HG03520 (cell line): ENCODE results near the gene SIT1.
A peak's percentile ranks its signal among the peaks of the same experiment; 100 is the strongest.

Experiments
- ATAC-seq: cut with Tn5 transposase; IDR thresholded peaks from one replicate; pipeline ENCODE4 v1.9.1; 2021; ENCODE audit warnings: mild to moderate bottlenecking, moderate library complexity; ENCODE audit not compliant: unreplicated experiment

The SIT1 gene, protein sequence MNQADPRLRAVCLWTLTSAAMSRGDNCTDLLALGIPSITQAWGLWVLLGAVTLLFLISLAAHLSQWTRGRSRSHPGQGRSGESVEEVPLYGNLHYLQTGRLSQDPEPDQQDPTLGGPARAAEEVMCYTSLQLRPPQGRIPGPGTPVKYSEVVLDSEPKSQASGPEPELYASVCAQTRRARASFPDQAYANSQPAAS

DNA sequence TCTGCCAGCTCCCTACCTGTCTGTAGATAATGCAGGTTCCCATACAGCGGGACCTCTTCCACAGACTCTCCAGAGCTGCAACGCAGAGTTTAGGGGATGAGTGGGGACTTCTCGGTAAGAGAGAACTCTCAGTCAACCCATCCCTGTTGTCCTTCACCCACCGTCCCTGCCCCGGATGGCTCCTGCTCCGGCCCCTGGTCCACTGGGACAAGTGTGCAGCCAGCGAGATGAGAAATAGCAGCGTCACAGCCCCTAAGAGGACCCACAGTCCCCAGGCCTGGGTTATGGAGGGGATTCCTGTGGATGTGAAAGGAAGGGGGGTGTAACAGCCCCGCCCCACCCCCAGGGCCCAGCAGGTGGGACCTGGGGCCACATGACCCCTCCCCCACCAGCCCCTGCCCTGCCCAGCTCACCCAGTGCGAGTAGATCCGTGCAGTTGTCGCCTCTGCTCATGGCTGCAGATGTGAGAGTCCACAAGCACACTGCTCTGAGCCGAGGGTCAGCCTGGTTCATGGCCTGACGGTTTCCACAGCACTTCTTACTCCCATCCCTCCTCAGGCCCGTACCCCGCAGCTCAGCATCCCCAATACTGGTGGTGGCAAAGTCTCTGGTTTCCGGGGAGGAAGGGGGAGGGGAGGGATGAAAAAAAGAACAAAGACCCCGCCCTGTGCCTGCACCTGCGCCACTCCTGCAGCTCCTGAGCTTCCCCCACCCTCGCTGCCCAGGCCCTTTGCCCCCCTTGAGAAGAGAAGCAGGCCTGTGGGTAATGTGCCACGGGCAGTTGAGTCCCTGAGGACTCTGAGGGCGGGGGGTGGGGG lies at the start of gene SIT1:
SIT1 (minus strand) TSS at position 591 of the 818 bp plus-strand sequence; CDS start at position 513, 78 bp downstream.
- no peak for ATAC-seq

DNA sequence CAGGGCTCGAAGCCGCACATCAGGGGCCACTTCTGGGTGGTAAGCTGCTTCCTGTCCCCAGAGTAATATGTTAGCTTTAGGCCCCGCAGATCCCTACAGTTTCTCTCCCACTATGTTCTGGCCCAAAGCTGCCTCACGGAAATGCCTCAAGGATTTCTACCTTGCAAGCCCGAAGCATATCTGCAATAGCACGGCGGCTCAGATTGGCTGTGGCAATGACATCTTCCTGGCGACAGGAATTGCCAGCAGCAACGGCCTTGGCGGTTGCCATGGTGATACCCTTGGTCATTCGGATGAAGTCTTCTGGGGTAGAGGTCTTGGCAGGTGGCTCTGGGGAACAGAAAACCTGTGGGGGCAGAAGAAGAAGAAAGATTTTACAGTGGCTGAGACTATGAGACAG lies 49.3 kb upstream of the SIT1 start:
- ATAC-seq: no peak

DNA sequence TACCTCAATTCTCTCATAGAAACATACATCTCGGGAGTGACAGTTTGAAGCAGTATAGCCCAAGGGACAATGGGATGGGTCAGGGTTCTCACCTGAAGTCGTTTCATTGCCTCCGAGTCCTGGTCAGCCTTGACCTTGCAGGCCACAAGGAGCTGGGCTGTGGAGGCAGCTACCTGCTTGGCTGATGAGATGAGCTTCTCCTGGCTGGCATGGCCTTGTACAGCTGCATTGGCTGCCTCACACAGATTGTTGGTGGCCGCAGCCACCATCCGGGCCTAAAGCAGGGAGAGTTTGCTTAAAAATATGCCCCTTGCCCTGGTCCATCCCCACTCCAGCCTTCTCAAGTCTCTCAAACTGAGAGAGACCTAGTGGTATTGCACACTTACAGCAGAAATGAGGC lies 47.5 kb upstream of the SIT1 start:
- no peak for ATAC-seq

DNA sequence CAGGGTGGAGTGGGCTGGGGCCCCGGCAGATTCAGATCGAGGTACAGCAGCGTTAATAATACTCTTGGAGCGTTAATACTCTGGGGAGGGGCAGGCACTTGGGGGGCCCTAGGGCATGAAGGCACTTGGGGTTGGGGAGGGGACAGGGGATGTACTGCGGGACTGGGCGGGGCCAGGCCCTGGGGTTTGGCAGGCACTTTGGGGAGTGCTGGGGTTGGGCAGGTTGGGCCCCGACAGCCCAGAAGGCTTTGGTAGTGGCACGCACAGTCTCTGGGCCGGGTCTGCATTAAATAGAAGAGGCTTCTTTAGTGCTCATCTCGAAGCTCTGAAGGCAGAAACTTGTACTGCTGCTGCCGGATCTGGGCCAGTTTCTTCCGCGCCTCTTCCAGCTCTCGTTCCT lies 46.8 kb upstream of the SIT1 start:
- ATAC-seq: no peak

DNA sequence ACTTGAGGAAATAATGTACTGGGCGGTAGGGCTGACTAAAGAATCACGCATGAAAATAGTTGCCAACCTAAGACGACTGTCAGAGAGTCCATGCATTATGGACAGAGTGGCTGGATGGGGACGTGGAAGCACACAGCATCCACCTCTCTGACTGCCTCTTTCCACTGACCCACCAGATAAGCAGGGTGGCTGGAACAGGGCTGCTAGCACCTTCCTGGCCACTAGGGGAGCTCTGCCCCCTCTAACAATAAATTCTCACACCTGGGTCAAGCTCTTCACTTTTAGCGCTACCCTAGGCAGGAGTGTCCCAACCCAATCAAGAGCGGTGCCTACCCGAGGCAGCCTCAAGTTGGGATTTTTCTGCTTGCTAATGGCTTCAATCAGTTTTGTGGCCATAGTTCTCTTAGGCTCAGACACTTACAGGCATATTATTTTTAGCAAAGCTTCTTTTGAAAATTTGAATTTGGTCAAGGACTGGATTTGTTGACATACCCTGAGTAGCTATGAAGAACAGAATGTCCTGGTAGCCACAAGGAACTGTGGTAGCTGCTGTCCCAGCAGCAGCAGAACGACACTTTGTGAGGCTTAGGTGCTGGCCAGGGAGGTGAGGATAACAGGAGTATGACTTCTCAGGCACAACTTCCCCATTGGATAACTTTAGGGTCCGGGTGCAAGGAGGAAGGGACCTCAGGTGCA lies 45.9 kb upstream of the SIT1 start:
- ATAC-seq: peak; percentile 76

DNA sequence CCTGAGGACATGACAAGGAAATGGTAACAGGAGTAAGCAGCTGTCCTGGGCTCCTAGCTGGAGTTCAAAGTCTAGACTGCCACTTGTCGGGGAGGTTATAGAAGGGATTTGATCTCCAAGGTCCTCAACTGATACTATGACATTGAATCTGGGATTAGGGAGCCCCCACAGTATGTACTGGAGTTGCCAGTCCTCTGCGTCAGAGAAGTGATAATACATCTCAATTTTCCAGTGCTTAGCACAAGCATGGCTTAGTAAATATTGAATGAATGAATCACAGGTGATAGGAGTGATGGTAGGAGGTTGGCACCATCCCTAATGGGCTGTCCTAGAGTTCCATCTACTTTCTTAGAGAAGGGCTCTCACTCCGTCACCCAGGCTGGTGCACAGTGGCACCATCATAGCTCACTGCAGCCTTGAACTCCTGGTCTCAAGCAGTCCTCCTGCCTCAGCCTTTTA lies 45.2 kb upstream of the SIT1 start:
- no peak for ATAC-seq

DNA sequence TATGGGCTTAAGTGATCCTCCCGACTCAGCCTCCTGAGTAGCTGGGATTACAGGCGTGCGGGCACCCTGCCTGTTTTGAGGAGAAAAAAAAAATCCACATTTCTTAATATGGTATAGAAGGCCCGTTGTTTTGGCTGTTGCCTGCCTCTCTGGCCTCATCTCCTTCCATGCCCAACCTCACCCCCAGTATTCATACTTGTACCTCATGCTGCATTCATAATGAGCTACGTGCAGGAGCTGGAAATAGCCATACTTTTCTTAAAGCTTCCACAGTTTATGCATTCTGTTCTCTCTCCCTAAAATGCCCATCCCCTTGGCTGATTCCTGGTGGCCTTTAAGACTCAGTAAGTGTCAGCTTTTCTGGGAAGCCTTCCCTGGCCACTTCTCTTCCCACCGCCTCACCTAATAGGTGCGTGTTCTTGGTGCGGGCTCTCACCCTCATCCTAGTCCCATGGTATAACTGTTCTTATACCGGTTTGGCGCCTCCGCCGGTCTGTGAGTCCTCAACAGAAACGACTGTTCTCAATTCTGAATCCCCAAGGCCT lies 41.1 kb upstream of the SIT1 start:
- ATAC-seq: no peak

DNA sequence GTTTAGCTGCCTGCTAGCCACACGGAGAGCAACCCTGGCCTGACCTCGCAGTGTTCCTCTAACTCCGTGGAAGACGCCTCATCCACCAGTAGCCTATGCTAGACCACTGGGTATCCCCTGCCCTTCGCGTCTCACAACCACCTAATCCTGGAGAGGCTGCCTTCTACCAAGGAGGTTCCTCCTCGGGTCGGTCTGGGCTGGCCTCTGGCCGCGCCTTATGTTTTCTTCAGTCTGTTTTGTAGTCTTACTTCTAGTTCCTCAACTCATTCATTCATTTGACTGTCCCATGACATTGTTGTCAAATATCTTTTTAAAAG lies 40.6 kb upstream of the SIT1 start:
- ATAC-seq: no peak

DNA sequence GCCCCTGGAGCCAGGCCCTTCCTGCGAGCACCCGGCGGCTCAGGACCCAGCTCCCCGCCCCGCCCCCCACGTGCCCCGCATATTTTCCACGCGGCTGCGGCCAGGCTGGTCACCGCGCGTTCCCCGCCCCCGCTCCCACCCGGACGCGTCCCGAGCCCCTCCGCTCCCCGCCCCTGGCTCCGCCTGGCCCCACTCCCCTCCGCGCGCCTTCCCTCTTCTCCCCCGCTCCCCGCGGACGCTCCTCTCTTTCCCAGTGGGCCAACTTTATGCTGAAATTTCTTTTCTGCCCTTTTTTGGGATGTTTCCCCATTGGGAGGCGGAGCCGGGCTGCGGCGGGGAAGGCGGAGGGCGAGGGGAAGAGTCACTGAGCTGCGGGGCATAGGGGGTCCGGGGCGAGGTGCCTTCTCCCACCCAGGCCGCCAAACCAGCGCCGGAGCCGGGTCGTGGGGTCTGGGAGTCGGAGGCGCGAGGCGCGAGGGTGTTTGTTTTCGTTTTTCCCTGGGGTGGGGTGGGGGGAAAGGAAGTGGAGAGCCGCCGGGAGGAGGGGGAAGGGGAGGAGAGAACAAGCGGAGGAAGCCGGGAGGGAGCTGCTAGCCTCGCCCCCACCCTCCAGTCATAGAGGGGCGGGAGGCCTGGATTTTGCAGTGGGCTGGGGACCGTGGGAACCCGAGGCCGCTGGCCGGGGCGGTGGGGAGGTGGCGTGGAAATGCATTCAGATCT lies 40.0 kb upstream of the SIT1 start:
- ATAC-seq: no peak

DNA sequence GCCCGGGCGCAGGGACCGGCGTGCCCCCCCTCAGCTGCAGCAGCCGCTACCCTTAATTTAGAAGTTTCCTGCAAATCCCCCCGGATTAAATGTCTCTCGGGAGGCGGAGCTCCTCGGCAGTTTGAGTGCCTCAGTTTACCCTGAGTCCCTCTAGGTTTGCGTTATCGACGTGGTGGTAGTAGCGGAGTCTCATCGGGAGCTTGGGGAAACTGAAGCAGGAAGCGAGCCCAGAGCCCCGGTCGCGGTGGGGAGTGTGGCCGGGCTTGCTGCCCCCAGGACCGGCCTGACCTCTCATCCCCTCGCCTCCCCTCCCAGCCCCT lies 39.5 kb upstream of the SIT1 start:
- no peak for ATAC-seq

DNA sequence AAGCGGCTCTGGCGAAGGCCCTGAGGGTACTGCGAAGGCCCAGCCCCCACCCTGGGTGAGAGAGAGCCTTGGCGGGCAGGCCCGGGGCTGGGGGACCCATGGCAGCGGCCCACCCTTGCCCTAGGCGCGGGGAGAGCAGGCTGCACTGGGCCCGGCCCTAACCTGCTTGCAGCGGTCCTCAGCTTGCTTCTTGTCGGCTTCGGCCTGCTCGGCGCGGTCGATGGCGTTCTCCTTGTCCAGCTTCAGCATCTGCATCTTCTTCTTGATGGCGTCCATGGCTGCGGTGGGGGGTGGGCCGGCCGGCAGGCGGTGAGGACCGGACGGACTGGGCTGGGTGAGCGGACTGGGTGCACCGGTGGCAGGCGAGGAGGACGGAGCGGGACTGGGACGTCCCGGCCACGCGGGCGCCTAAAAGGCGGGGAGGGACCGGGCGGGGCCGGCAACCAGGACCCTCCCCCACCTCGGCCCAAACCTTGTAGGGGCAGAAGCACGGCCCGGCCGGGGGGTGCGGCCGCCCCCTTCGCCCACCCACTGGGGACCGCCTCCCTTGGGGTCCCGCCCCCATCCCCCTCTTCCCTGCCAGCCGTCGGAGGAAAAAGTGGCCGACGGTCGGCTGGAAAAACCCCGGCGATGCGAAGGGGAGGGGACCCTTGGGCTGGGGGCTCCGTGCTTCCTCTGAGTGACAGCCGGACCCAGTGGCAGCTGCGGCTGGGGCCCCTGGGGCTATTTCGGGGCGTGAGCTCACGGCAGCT lies 39.0 kb upstream of the SIT1 start, which contains the start of gene TPM2:
TPM2 (minus strand) TSS at position 384 of the 752 bp plus-strand sequence; CDS start at position 276, 108 bp downstream.
- ATAC-seq: no peak

DNA sequence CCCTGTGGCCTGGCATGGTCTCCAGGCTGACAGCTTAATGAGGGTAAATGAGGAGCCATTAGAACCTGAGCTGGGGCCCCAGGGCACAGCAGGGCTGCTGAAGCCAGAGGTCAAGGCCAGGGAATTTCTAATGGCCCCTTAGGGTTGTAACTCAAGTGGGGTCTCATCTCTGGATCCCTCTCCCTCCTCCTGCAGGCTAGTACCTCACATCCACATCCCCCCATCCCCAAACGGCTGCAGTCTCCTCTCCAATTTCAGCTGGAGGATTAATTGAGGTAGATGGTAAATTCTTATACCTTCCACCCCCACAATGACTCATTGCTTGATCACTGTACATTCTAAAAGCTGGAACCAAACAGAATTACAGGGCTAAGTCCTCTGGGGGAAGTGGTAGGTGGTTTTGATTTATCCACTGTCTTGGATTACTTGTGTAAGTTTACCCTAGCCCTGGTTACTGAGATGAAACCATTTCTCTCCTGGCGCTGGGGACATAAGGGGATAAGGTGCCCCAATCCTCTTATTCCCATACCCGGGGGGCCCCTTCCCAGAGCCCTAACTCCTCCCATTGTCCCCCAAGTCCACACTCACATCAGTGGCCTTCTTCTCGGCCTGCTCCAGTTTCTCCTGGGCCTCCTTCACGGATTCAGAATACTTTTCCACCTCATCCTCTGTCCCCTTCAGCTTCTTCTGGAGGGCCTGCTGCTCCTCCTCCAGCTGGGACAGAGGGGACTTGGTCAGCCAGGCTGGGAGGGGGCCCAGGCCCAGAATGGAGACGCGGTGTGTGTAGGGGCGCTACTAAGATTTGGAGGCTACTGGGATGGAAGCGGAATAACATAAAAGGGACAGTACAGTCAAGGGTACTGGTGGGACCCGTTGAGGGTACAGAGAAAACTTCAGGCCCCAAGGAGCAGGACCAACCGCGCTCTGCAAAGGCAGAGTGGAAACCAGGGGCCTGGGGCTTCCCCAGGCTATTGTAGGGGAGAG lies 38.1 kb upstream of the SIT1 start:
- no peak for ATAC-seq

DNA sequence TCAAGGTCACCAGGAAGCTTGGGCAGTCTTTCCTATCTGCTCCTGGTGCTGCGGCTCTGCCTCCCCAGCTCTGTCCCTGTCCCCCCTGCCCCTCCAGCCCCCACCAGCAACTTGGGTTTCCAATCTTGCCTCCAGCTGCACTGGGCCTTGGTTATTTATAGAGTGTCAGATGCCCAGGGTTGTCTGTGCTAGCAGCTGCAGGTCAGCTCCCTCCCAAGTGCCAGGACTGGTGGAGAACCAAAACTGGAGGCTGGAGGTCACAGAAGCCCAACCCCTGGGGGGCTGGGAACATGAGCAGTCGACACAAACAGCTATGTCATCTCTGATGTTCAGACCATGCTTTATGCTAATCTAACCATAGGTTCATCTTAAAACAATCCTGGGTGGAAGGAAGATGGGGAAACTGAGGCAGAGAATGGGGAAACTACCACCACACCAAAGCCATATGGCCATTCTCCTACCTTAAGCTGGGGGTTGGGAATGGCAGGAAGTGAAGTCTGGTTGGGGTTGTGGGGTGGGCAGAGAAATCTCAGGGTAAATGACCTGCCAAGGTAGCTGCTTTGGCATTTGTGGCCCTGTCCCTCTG lies 37.3 kb upstream of the SIT1 start:
- ATAC-seq: no peak

DNA sequence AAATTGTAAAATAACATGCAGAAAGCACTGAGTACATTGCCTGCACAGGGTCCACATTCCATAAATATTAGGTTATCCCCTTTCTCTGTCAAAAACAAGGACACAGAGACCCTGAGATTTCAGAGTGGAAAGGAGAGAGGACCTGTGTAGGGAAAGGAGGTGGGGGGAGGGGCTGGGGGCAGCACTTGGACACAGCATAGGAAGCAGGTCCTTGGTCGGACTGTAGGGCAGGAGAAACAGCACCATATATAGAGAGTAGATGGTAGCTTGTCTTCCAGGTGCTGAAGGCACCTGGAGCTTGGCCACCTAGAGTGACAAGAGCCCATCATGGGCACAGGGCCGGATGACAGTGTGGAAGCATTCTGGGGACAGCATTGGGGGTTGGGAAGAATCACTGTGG lies 36.6 kb upstream of the SIT1 start:
- no peak for ATAC-seq

DNA sequence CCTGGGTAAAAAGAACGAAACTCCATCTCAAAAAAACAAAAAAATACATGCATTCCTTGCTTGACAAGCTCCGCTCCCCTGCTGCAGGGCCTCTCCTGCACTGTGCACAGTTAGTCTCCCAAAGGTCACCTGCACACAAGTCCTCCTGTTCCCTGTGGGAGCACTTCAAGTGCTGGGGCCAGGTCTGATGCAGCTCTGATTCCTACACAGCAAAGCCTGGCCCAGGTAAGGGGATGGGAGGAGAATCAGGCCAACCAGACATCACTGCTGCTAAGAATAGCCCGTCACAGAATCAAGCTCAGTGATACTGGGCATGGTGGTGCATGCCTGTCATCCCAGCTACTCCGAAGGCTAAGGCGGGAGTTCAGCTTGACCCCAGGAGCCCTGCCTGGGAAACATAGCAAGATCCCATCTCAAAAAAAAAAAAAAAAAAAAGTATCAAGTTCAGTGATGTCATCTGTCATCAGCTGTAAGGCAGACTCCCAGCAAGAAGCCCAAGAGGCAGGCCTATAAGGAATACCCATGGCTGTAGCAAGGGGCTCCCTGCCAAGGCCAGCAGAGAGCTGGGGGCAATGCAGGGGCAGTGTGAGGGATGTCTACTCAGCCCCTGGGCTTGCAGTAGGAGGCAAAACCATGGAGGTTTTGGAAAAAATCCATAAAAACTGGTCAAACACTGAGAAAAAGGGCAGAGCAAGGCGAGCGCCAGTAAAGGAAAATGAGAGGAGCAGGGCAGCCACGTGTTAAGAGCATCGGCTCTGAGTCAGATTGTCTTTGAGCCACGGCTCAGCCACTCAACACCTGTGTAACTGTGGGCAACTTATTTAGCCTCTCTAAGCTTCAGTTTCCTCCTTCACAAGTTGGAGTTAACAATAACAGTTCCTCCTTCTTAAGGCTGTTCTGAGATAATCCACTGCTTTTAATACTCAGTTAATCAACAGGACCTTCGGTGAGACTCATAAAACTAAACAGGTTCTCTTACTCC lies 35.8 kb upstream of the SIT1 start:
- ATAC-seq: no peak

DNA sequence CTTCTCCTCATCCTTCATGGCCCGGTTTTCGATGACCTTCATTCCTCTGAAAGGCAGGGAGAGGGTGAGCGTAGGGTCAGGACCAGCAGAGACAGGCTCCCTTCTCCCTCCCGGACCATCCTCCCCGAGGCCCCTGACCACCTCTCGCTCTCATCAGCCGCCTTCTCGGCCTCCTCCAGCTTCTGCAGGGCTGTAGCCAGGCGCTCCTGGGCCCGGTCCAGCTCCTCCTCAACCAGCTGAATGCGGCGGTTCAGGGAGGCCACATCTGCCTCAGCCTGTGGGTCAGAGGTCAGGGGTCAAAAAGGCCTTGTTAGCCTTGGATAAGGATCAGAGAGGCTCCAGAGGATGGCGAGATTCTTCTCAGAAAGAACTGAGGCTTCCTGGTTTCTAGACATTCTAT lies 34.8 kb upstream of the SIT1 start:
- ATAC-seq: no peak

DNA sequence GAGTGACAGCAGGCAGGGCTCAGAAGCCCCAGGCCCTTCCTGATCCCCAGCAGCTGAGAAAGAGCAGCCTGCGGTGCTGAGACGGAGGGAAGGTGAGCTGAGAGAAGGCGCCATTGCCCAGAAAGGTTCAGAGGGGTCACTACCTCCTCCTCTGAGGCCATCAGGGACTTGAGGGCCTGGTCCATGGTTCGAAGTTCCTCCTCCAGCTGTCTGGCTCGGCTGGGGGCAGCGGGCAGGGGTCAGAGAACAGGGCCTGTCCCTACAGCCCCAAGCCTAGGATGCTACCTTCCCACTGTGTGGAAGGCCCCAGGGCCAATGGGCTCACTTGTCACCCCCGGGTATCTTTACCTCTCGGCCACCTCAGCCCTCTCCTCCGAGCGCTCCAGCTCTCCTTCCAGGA lies 34.2 kb upstream of the SIT1 start:
- no peak for ATAC-seq

DNA sequence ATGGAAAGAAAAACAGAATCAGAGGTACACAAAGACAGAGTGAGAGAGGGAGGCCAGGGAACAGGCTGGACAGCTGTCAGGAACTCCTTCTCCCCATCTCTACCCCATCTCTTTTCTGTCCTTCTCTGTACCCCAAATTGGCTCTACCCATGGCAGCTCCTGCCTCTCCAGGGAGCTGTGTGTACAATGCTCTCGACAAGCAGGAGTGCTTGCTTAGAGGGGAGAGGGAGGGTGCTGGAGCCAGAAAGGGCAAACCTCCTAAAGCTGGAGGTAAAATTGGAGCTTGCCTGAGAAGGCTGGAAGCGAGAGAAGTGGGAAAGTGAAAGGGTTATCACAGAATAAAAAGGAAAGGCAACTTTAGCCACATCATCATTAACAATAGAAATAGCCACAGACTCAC lies 32.6 kb upstream of the SIT1 start:
- no peak for ATAC-seq
